Fibroblast of skin of abdomen (primary cell): ENCODE results near the gene TOR4A.

Source experiments
- DNase-seq: peaks from one replicate; pipeline ENCODE4 v3.0.0-alpha.2; 2013

The TOR4A gene

DNA sequence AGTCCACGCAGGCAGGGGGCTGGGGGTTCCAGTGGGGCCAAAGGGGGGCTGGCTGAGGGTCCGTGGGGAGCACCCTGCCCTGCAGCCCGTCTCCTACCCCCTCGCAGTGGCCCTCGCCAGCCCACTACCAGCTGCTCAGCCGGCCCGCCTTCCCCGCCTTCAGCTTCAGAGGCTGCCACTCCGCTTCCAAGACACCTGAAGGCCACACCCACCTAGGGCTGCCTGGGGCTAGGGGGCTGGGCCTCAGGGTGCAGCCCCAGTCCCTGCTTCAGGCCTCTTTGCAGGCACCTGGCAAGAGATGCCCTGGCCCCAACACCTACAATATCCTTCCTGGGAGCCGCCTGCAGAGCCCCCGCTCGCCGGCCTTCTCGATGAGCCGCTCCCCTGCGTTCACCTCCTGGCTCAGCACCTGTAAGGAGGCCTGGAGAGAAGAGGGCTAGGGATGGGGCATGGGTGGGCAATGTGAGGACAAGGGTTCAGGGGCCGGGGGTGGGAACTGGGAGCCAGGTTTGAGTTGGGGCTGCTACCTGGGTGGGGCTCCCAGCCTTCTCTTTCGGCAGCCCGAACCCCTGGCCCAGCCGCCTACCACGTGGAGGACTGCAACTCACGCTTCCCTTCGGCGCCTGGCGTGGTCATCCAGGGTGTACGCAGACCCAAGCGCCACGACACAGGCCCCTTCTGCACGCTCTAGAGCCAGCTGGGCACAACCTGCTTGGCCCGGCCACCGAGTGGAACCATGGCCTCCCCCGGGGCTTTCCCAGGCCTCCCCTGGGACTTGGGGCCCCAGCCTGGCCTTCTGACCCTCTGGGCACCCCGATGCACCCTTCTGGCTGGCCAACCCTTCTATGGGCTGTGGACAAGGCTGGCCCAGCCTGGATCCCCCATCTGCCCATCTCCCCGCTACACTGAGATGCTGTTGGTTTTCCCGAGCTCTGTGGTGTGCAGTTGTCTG, 24.7 kb upstream of the TOR4A start:
- no peak for DNase-seq

DNA sequence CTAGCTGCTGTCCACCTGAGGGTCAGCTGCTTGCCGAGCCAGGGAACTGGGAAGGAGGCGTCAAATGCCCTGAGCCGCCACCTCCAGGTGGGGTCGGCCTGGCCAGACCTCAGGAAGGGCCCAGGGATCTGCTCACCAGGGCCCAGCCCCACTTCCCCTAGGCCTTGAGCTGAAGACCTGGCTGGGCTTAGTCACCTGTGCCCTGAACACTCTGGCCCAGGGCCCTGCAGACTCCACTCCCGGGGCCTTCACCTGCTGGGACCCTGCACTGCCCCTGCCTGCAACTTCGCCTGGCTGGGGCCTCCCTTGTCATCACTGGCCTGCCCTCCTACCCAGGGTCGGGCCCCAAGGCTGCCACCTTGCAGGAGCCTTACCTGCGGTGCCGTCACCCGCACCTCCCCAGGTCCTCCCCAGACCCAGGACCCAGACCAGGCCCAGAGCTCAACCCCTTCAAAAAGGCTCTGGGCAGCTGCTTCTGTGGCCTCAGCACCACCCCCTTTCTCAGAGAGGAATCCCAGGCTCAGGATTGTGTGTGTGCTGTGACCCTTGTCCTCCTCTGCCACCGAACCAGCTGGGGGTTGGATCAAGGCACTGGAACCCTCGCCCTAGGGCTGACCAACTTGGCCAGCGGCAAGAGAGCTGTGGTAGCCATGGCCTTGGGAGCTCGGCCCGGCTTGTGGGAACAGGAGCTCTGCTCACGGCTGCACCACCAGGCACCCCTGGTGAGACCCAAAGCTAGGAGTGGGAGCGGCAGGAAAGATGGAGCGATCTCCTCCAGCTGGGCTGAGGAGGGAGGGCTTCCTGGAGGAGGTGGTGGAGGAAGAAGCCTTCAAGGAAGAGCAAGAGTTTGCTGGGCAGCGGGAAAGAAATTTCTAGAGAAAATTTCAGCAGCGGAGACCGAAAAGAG, 23.6 kb upstream of the TOR4A start:
- DNase-seq: no peak

DNA sequence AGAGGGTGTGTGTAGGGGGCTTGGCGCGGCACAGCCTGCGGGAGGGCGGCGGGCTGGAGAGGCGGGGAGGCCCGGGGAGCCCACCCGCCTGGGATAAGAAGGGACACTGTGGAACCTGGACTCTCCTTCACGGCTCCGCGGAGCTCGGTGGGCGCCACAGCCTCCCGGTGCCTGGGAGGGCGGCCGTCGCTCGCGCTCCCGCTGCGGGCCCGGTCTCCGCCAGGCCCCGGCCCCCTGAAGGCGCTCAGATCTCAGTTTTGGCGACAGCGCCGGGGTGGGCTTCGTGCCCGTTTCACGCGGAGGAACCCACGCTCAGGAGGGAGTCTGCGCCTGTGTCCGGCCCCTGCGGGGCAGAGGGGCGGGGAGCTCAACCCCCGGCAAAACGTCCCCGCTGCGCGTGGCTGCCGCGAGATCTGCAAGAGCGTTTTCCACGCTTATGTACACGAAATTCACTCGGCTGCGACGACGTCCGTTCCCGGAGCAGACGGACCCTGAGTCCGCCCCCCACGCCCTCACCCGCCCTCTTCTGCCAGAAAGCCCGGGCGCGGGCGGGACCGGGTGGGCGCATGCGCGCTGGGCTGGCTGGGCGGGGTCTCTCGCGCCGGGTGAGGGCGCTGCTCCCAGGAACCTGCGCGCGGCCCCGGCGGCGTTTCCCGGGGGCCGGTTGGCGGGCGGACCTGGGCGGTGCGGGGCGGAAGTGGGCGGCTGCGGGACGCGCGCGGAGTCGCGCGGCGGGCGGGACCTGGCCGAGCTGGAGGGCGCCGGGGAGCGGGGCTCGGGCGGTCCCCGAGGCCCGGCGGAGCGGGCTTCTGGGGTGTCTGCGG, 22.7 kb upstream of the TOR4A start, which contains the start of gene NELFB:
Gene NELFB, plus strand, starts transcription at position 704 of the 824 bp plus-strand sequence.
- peak; percentile 87 for DNase-seq

DNA sequence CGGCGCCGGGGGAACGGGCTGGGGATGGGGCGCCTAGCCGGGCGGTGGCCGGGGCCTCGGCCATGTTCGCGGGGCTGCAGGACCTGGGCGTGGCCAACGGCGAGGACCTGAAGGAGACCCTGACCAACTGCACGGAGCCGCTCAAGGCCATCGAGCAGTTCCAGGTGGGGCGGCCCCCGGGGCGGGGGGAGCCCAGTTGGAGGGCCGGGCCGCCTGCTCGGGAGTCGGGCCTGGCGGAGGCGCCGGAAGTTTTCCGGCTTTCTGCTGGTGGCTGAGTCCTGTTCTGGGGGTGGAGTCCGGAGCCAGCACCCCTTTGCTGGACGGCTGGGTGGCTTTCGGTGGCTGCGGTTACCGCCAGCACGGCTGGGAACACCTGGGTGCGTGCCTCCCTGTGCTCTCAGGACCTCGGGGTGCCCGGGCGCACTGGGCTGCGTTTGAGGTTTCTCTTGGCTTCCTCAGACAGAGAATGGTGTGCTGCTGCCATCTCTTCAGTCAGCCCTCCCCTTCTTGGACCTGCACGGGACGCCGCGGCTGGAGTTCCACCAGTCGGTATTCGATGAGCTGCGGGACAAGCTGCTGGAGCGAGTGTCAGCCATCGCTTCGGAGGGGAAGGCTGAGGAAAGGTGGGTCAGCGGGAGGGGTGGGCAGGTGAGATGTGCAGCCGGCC, 21.9 kb upstream of the TOR4A start:
- DNase-seq: no peak

DNA sequence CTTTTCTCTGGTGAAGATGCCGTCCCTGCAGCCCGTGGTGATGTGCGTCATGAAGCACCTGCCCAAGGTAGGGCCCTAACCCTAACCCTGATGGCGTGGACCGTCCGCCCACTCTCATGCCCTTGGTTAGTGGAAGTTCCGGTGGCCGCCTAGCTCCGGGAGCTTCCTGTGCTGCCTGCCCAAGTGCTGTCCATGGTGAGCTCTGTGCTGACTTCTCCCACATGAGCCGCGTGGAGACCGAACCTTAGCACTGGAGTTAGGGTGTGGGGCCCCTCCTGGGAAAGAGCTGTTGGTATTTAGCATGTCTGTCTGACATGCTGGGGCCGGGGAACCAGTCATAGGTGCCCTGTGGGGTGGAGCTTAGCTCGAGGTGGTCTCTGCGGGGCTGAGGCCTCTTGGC, 21.2 kb upstream of the TOR4A start:
- no peak for DNase-seq

DNA sequence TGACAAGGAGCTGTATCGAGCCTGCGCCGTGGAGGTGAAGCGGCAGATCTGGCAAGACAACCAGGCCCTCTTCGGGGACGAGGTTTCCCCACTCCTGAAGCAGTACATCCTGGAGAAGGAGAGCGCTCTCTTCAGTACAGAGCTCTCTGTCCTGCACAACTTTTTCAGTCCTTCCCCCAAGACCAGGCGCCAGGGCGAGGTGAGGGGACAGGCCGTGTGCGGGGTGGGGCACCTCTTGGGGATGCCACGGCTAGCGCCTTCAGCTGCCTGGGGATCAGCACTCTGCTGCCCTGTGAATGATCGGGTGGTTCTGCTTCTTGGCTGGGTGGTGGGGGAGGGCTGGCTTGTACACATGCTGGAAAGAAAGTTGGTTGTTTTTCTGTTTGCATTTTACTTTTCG, 20.7 kb upstream of the TOR4A start:
- DNase-seq: no peak

DNA sequence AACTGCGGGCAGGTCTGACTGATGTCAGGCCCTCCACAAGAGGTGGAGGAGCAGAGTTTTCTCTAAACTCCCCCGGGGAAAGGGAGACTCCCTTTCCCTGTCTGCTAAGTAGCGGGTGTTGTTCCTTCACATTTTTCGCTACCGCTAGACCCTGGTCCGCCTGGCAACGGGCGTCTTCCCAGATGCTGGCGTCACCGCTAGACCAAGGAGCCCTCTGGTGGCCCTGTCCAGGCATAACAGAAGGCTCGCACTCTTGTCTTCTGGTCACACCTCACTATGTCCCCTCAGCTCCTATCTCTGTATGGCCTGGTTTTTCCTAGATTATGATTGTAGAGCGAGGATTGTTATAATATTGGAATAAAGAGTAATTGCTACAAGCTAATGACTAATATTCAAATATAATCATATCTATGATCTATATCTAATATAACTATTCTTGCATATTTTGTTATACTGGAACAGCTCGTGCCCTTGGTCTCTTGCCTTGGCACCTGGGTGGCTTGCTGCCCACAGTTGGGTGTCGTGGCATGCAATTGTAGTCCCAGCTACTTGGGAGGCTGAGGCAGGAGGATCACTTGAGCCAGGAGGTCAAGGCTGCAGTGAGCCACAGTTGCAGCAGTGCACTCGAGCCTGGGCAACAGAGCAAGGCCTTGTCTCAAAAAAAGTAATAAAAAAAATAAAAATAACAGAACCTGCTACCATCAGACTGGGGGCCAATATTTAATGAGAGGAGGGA, 15.2 kb upstream of the TOR4A start:
- peak; percentile 31 for DNase-seq

DNA sequence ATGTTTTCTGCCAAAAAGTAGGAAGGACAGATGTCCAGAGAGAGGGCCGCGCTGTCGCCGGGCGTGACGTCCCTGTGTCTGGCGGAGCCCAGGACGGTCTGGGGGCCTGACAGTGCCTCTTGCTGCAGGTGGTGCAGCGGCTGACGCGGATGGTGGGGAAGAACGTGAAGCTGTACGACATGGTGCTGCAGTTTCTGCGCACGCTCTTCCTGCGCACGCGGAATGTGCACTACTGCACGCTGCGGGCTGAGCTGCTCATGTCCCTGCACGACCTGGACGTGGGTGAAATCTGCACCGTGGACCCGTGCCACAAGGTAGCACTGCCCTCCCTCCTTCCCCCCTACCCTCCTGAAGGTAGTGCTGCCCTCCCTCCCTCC, 14.6 kb upstream of the TOR4A start:
- no peak for DNase-seq

DNA sequence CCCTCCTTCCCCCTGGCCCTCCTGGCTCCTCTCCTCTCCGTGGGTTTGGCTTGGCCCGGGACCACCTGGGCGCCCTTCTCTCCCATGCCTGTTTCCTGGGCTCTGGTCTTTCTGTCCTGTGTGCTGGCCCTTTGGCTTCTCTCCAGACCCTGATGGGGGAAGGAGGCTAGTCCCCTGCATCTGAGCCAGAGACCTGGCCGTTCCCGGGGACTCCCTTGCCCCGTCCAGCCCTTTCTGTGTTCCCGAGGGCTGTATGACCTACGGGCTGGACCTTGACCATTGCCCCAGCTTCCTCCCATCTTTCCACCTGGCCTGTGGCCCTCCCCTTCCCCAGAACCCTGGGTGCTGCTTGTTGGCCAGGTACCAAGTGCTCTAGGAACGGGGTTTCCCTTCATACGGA, 14.0 kb upstream of the TOR4A start:
- no peak for DNase-seq

DNA sequence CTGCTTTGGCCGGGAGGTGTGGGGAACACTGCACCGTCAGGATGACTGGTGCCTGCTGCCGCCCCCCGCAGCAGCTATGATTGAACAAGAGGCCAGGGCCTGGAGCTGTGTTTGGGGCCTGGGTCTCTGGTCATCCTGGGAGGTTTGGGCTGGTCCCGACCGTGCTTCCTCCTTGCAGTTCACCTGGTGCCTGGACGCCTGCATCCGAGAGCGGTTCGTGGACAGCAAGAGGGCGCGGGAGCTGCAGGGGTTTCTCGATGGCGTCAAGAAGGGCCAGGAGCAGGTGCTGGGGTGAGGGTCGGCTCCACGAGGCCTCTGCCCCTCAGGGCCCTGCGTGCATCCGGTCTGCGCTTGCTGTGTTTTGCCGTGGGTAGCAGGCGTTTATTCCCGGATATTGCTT, 13.5 kb upstream of the TOR4A start:
- DNase-seq: no peak

DNA sequence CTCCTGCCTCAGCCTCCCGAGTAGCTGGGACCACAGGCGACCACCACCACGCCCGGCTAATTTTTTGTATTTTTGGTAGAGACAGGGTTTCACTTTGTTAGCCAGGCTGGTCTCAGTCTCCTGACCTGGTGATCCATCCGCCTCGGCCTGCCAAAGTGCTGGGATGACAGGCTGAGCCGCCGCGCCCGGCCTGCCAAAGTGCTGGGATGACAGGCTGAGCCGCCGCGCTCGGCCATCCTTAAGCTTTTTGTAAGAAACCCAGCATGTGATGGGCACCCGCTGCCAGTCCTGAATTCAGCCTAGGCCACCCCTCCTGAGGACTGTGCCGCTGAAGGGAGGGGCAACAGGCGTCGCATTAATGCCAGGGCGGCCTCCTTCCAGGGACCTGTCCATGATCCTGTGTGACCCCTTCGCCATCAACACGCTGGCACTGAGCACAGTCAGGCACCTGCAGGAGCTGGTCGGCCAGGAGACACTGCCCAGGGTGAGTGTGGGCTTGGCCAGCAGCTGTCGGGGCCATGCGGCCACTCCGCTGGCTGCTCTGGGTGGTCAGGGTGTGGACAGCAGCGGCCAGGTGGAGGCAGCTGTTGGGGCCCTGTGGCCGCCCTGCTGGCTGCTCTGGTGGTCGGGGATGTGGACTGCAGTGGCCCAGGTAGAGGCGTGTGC, 11.9 kb upstream of the TOR4A start:
- no peak for DNase-seq

DNA sequence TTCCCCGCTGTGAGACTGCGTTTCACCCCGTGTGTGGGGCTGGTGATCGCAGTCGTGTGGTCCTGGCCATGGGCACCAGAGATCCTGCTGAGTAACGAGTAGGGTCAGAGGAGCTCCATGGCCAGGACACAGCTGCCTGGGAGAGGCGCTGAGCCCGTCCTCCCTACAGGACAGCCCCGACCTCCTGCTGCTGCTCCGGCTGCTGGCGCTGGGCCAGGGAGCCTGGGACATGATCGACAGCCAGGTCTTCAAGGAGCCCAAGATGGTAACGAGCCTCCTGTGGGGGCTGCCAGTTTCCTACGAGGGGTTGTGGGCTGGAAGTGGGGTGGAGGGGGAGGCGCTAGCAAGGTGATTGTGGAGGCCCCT, 11.4 kb upstream of the TOR4A start:
- no peak for DNase-seq

DNA sequence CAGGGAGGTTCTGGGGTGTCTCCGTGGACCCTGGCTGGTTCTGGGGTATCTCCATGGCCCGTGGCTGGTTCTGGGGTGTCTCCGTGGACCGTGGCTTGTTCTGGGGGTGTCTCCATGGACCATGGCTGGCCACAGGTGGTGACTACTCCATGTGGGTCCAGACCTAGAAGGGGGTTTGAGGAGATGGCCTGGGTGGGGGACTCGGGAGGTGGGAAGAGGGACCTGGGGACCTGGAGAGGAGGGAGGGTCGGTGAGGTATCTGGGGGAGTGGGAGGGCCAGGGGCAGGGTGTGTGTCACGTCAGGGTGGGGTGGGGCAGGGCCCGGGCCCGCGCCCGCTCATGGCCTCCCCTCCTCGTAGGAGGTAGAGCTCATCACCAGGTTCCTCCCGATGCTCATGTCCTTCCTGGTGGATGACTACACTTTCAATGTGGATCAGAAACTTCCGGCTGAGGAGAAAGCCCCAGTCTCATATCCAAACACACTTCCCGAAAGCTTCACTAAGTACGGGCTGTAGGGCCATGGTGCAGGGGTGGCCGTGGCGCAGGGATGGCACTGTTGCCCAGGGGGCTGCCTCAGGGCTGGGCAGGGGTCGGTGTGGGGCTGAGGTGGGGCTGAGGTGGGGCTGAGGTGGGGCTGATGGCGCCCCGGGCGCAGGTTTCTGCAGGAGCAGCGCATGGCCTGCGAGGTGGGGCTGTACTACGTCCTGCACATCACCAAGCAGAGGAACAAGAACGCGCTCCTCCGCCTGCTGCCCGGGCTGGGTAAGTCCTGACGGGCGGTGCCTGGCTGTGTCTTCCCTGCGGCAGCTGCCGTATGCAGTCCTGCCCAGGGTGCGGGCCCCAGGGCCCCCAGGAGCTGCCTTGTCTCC, 10.7 kb upstream of the TOR4A start:
- DNase-seq: no peak

DNA sequence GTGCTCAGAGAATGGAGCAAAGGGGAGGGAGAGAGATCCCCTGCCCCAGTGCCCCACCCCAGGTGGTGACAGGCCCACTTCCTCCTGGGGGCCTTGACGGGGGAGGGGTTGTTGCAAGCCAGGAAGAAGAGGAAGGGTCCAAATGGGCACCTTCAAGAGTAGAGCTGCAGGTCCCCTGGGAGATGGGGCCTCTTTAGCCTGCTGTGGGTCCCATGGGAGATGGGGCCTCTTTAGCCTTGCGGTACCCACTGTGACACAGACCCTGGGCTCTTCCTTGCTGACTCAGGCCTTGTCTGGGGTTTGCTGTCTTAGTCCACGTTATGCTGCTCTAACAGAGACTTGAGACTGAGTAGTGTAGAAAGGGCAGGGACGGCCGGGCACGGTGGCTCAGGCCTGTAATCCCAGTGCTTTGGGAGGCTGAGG, 9.6 kb upstream of the TOR4A start:
- DNase-seq: no peak

DNA sequence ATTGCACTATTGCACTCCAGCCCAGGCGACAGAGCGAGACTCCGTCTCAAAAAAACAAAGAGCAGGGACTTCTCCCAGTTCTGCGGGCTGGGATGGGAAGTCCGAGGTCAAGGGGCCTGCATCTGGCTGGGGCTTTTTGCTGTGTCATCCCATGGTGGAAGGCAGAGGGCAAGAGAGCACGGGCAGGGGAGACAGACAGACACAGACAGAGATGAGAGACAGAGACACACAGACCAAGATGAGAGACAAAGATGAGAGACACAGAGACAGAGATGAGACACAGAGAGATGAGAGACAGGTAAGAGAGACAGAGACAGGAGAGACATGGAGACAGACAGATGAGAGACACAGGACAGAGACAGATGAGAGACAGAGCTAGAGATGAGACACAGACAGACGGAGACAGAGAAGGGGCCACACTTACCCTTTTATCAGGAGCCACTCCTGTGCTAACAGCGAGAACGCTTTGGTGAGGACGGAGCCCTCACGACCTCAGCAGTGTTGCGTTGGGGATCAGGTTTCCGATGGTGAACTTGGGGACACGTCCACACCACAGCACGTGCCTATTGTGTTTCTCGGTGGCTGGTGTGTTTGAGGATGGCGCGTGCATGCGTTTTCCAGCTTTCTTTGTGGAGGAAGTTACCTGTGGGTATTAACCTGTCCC, 8.9 kb upstream of the TOR4A start:
- DNase-seq: no peak

DNA sequence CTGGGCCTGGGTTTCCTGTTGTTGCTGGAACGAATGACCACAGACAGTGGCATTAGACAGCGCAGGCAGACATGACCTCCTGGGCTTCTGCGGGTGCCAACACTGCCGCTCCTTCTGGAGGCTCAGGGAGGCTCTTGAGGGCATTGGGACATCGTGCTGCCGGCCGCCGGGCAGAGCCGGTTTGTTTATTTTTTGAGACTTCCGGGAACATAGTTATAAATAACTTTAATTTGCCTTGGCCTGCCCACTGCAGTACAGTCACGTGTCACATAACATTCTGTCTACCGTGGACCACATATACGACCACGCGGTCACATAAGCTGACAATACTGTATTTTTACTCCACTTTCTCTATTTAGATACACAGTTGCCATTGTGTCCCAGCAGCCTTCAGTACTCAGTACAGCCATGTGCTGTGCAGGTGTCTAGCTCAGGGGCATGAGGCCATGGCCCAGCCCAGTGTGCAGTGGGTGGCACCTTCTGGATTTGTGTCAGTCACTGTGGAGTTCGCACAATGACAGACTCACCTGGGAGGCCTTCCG, 8.2 kb upstream of the TOR4A start:
- no peak for DNase-seq

DNA sequence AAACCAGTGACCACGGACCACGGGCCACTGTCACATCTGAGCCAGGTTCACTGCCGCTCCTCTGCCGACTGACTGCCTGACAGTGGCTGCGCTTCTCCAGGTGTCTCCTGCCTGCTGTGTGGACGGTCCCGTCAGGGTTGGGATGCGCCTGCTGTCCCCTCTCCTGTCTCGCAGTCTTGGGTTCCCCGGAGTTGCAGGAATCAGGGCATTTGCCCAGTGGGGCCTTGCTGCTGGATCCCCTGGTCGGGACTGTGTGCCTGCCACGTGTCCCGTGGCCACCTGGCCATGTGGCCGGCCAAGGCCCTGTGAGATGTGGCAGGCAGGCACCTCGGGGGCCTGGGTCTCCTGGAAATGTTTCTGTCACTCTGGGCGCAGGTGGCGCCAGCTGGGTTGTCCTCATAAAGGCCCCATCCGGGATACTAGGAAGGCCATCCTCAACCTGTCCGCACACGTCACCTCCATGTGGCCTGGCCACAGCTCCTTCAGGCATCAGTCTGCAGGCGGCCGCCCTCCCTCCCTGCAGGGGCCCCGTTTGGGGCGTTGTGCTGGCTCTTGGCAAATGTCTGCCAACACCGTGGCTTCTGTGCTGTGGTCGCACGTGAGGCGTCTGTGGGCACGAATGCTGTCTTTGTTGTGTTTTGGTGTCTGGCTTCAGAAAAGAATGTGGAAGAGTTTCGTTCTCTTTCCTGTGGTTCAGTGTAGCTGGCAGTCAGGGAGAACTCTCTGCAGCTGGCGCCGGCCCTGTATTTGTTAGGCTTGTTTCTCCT, 6.4 kb upstream of the TOR4A start:
- no peak for DNase-seq

DNA sequence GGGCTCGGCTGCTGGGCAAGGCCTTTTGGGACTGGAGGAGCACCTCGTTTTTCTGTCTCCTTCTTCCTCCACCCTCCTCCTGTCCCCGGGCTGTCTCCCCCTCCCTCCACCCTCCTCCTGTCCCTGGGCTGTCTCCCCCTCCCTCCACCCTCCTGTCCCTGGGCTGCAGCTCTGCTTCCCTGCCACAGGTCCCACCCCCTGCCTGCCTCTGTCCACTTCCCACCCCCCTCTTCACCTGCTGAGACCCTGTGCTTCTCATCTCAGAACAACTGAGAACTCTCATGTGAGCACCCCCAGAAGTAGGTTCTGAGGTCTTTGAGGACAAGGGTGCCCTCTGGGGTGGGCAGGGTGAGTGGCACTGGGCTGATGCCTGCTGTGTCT, 5.8 kb upstream of the TOR4A start:
- DNase-seq: no peak
